Transverse colon (tissue), 4 donors: Measurements from ENCODE around the gene DYDC2. TPM values are rescaled to one million over a fixed set of nuclear protein-coding genes. Genes with fewer than 3 reads are reported as not detected.
"Not testable (repeated sequence)": the region's sequence is repeated elsewhere in the genome, so short reads cannot be mapped to it uniquely, and the experiment has no call there.

Source experiments
- DNase-seq: peaks from one replicate; pipeline ENCODE4 v3.0.0-alpha.2; 2019
- H3K27ac ChIP-seq, 4 donors: fragments of 200-600 bp; sonication (generic); 2 replicates each; pipeline ENCODE4 v1.5.1; 2016 to 2018; ENCODE audit warnings: inconsistent platforms in 4 of 4
- H3K27me3 ChIP-seq: fragments of 200-600 bp; sonication (generic); 2 replicates; pipeline ENCODE4 v1.5.1; 2017; ENCODE audit warnings: inconsistent platforms
- H3K36me3 ChIP-seq, 4 donors: fragments of 200-600 bp; sonication (generic); 2 replicates each; pipeline ENCODE4 v1.5.1; 2017 to 2019; ENCODE audit warnings: inconsistent platforms in 4 of 4
- H3K4me1 ChIP-seq, 4 donors: fragments of 200-600 bp; sonication (generic); 2 replicates each; pipeline ENCODE4 v1.5.1; 2017 to 2020; ENCODE audit warnings: inconsistent platforms in 4 of 4
- H3K4me3 ChIP-seq, 4 donors: fragments of 200-600 bp; sonication (generic); 1 replicate in 1 of 4; 2 replicates in 3 of 4; pipeline versions ENCODE4 v1.5.1 to v1.6.1; 2017 to 2019; ENCODE audit warnings: inconsistent platforms in 4 of 4
- H3K9me3 ChIP-seq, 2 donors: fragments of 200-600 bp; sonication (generic); 2 replicates each; pipeline ENCODE4 v1.5.1; 2017 to 2019; ENCODE audit warnings: inconsistent platforms in 2 of 2
- EP300 ChIP-seq: sonication (generic); formaldehyde crosslinking; IDR thresholded peaks from one replicate; pipeline ENCODE4 v1.6.1; 2017; ENCODE audit warnings: antibody characterized with exemption, low read depth
- POLR2A ChIP-seq: fragments of 450-650 bp; IDR thresholded peaks from one replicate; pipeline ENCODE4 v1.6.1; 2016; ENCODE audit warnings: antibody characterized with exemption, mild to moderate bottlenecking, moderate library complexity
- POLR2AphosphoS5 ChIP-seq, 3 donors: sonication (generic); formaldehyde crosslinking; IDR thresholded peaks; one replicate each; pipeline ENCODE4 v1.6.1; 2016; ENCODE audit warnings: antibody characterized with exemption in 3 of 3
- WGBS, 2 donors: methylation state at CpG; one replicate each; pipeline ENCODE4 v1.1.5; 2018; ENCODE audit warnings: low coverage in 1 of 2; 5-methylcytosine and 5-hydroxymethylcytosine counted together
- in situ Hi-C, 4 donors: fragments of 200-750 bp; cut with MboI; loops; one replicate each; pipeline versions ENCODE4 v1.15.0 to v1.15.1; 2017; ENCODE audit warnings: low sequenced_read_pairs in 3 of 4, low pct_ligation_motif_present in 1 of 4, low pct_unique_long_range_greater_than_20kb in 1 of 4
- intact Hi-C: fragments of 100-400 bp; cut with DNase I; formaldehyde crosslinking; loops from one replicate; pipeline ENCODE4 v1.15.1; 2023; ENCODE audit warnings: low total_unique reads
- total RNA-seq, 4 donors: library from RNA; depleted of rRNA; stranded (reverse); fragments of >200 nt; gene quantifications; one replicate each; pipeline ENCODE4 v1.1.0, GENCODE V29; 2016
- TF ChIP-seq, protein P1 (sequence below), 5 experiments: fragments of 200-600 bp in 3 of 5; fragments of 450-650 bp in 2 of 5; sonication (generic) in 3 of 5; IDR thresholded peaks; 1 replicate in 2 of 5; 2 replicates in 3 of 5; pipeline ENCODE4 v1.5.1; 2016 to 2017; ENCODE audit warnings: antibody characterized with exemption in 5 of 5, inconsistent platforms in 3 of 5, mild to moderate bottlenecking in 2 of 5, moderate library complexity in 1 of 5

DYDC2 gene
- total RNA-seq, 4 donors from 2014 or later, result not detected

DNA sequence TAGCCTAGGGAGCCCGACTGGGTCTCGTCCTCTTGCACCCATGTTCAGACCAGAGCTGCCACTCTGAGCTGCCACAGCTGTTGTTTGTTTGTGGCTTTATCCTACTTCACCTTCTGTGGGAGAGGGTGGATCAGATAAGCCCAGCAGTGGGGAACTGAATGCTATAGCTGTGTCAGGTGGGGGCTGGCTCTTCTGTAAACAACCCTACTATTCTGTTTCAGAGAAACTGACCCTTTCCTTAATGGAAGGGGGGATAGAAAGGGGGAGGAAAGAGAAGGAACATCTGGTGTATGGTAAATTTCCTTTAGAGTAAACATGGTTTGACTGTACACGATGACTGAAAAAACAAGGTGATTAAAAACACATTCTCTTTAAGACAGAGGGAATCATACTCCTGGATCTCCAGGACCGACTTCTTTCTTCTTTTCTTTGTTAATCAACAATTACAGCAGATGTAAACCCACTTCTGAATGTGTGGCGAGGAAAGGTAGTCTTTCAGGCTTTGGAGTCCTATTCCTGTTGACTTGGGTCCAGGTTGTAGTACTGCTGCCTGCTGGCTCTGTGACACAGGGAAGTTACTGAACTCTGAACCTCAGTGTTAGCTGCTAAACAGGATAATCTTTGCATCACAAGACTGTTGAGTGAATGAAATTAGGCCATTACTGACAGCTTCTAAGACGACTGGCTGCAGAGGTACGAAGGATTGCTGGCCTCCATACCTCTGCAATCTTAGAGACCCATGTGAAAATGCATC is 57.7 kb downstream of the DYDC2 start:
- intact Hi-C loops (no loop called here), in situ Hi-C loops (no loop called here)
- H3K36me3 ChIP-seq, result no peaks in the 10 kb centered on the region
- H3K4me3 ChIP-seq, result no peak overlapping the region
- peaks cover 46 to 80% (median 74%) of the 10 kb centered on the region in 4 donors for H3K4me1 ChIP-seq
- H3K27ac ChIP-seq, result peak overlapping the region; percentile 69 to 77 (median 72)
- peak; percentile 48 for DNase-seq
- WGBS, 2 donors, result 39 to 51% methylated on average over 3 to 7 of the region's 7 CpGs
- H3K9me3 ChIP-seq, result no peaks in the 10 kb centered on the region
- no peak for TF ChIP-seq POLR2A
- peak in 1 of 3 donors; percentile 28 for TF ChIP-seq POLR2AphosphoS5 (IDR thresholded peaks at IDR 0.05)
- H3K27me3 ChIP-seq, result no peaks in the 10 kb centered on the region

DNA sequence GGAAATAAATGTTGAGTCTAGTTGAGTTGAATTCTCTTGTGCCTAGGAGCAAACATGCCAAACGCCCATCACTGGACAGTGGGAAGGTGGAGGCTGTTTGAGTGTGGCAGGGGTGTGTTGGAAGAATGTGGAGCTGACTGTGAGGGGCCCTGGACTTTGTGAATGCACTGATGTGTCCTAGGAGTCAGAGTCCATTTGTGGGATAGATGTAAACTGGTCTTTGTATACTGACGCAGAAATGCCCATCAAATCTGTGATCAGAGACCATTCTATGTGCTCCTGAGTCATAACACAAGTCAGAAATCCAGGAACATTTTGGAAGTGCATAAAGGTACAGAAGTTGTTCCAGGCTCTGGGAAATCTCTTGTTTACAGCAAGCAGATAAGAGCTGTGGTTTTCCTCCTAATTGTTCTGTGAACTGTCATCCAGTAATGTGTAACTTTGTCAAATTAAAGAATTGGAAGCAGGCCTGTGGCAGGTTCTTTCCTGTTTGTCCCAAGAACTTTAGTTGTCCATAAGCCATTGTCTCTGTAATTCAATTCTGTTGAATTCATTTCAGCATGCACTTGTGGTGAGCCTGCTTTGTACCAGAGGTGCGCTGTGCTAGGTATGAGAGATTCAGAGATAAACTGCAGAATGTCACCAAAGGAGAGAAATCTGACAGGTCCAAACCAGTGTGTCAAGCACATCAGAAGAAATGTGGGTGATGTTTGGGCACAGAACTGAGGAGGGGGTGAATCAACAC is 59.3 kb downstream of the DYDC2 start:
- H3K4me1 ChIP-seq, result peaks cover 36 to 64% (median 59%) of the 10 kb centered on the region in 4 donors
- peak overlapping the region; percentile 69 to 77 (median 72) for H3K27ac ChIP-seq
- intact Hi-C loops, result no loop called here
- WGBS, 2 donors, result 60 to 69% methylated on average over 2 to 3 of the region's 3 CpGs
- no peaks in the 10 kb centered on the region for H3K27me3 ChIP-seq
- H3K36me3 ChIP-seq, result peaks cover 0 to under 1% (median 0%) of the 10 kb centered on the region in 4 donors
- H3K4me3 ChIP-seq, result no peak overlapping the region
- in situ Hi-C loops, result no loop called here
- H3K9me3 ChIP-seq, result no peaks in the 10 kb centered on the region
- no peak for DNase-seq
- TF ChIP-seq POLR2AphosphoS5 (IDR thresholded peaks at IDR 0.05) (no peak), POLR2A (no peak), EP300 (no peak)
- TF ChIP-seq, protein P1, sequence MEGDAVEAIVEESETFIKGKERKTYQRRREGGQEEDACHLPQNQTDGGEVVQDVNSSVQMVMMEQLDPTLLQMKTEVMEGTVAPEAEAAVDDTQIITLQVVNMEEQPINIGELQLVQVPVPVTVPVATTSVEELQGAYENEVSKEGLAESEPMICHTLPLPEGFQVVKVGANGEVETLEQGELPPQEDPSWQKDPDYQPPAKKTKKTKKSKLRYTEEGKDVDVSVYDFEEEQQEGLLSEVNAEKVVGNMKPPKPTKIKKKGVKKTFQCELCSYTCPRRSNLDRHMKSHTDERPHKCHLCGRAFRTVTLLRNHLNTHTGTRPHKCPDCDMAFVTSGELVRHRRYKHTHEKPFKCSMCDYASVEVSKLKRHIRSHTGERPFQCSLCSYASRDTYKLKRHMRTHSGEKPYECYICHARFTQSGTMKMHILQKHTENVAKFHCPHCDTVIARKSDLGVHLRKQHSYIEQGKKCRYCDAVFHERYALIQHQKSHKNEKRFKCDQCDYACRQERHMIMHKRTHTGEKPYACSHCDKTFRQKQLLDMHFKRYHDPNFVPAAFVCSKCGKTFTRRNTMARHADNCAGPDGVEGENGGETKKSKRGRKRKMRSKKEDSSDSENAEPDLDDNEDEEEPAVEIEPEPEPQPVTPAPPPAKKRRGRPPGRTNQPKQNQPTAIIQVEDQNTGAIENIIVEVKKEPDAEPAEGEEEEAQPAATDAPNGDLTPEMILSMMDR (IDR thresholded peaks at IDR 0.05), result no peak

DNA sequence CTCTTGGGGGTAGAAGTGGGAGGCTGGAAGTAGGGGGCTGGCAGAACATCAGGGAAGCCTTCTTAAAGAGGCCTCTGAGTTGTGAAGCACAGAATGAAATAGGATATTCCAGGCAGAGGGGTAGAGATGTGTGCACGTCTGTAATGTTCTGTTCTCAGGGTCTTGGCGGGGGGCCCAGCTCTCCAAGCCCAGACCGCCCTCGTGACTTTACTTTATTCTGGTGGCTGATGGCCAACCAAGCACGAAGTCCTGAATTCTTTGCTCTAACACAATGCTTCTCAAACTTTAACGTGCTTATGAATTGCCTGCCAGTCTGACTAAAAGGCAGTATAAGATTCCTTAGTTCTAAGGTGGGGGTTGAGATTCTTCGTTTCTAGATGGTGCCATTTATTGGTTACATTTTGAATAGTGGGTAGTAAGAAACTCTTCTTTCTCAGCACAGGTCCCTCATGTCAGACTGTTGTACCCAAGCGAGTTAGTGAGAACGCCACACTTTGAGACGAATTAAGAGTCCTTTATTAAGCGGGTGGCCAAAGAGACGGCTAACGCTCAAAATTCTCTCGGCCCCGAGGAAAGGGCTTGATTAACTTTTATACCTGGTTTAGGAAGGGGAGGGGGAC is 60.0 kb downstream of the DYDC2 start:
- 65 to 87% methylated on average over 11 to 15 of the region's 15 CpGs for WGBS, 2 donors
- in situ Hi-C loops (no loop called here), intact Hi-C loops (no loop called here)
- peaks cover 29 to 58% (median 52%) of the 10 kb centered on the region in 4 donors for H3K4me1 ChIP-seq
- H3K9me3 ChIP-seq, result no peaks in the 10 kb centered on the region
- peak overlapping the region; percentile 69 to 77 (median 72) for H3K27ac ChIP-seq
- no peaks in the 10 kb centered on the region for H3K27me3 ChIP-seq
- DNase-seq, result peak; percentile 41
- TF ChIP-seq EP300 (no peak), POLR2A (no peak), POLR2AphosphoS5 (IDR thresholded peaks at IDR 0.05) (no peak)
- TF ChIP-seq, protein P1 (IDR thresholded peaks at IDR 0.05), result no peak
- no peak overlapping the region for H3K4me3 ChIP-seq
- H3K36me3 ChIP-seq, result peaks cover 0 to 3% (median 0%) of the 10 kb centered on the region in 4 donors

DNA sequence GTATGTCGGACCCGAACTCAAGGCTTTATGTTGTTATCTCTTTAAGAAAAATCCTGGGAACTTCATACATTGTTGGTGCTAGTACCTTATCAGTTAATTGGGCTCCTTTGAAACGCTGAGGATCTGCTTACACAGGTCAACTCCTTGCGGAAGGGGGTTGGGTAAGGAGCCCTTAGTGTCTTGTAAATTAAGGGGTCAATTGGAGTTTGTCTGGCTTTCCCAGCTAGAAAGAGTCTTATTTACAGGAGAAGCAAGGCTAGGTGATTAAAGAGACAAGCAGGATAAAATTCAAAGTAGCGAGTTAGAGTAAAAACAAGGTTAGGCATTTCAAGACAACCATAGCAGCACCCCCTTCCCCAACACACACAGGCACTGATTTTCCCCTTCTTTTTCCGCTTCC is 60.7 kb downstream of the DYDC2 start:
- peaks cover 29 to 55% (median 45%) of the 10 kb centered on the region in 4 donors for H3K4me1 ChIP-seq
- intact Hi-C loops, H3K27ac ChIP-seq: not testable (repeated sequence)

More for the DNA sequence above, 60.7 kb downstream of the DYDC2 start:
- WGBS, 2 donors, result 76 to 80% methylated on average over 5 to 6 of the region's 6 CpGs
- H3K27me3 ChIP-seq, H3K4me3 ChIP-seq, DNase-seq, H3K36me3 ChIP-seq, H3K9me3 ChIP-seq, in situ Hi-C loops: not testable (repeated sequence)

Other genes starting within 250 kb of the DYDC2 start
- 1 to 10 TPM in 3 of 4 donors, not detected in 1; 1.7 to 6.6 (median 5.7) TPM for gene PLAC9, start 224.1 kb upstream of the DYDC2 start, total RNA-seq
- 100 to 1,000 TPM; 134 to 247 (median 219) TPM for gene ANXA11, start 151.2 kb upstream of the DYDC2 start, total RNA-seq
- gene MAT1A, start 67.1 kb upstream of the DYDC2 start, total RNA-seq, result 1 to 10 TPM in 1 of 4 donors, under 1 TPM in 1, not detected in 2; 0.14 to 1.5 TPM
- gene DYDC1, start within 50 bp of the DYDC2 start, total RNA-seq, result not detected
- gene PRXL2A, start 51.8 kb downstream of the DYDC2 start, total RNA-seq, result 10 to 100 TPM; 21.7 to 64.6 (median 38.7) TPM
- gene TSPAN14, start 97.5 kb downstream of the DYDC2 start, total RNA-seq, result 10 to 100 TPM; 18.9 to 72.9 (median 55.8) TPM
- gene SH2D4B, start 181.1 kb downstream of the DYDC2 start, total RNA-seq, result under 1 TPM in 1 of 4 donors, not detected in 3; 0.32 TPM